Esophagus muscularis mucosa (tissue), 4 donors: ENCODE results near the gene GALNTL6.

ENCODE experiments used
- EP300 ChIP-seq: sonication (generic); formaldehyde crosslinking; IDR thresholded peaks from one replicate; pipeline ENCODE4 v1.6.1; 2017; ENCODE audit warnings: antibody characterized with exemption
- POLR2A ChIP-seq: fragments of 450-650 bp; IDR thresholded peaks from one replicate; pipeline ENCODE4 v1.6.1; 2017; ENCODE audit warnings: antibody characterized with exemption, moderate library complexity, mild to moderate bottlenecking, low read depth
- POLR2AphosphoS5 ChIP-seq, 2 donors: sonication (generic); formaldehyde crosslinking; IDR thresholded peaks; one replicate each; pipeline ENCODE4 v1.6.1; 2017; ENCODE audit warnings: antibody characterized with exemption in 2 of 2
- TF ChIP-seq, protein P1 (sequence below), 3 experiments: fragments of 200-600 bp in 2 of 3; fragments of 450-650 bp in 1 of 3; sonication (generic) in 2 of 3; IDR thresholded peaks; one replicate each; pipeline ENCODE4 v1.5.1; 2017 to 2019; ENCODE audit warnings: antibody characterized with exemption in 3 of 3, mild to moderate bottlenecking in 2 of 3, moderate library complexity in 1 of 3

DNA sequence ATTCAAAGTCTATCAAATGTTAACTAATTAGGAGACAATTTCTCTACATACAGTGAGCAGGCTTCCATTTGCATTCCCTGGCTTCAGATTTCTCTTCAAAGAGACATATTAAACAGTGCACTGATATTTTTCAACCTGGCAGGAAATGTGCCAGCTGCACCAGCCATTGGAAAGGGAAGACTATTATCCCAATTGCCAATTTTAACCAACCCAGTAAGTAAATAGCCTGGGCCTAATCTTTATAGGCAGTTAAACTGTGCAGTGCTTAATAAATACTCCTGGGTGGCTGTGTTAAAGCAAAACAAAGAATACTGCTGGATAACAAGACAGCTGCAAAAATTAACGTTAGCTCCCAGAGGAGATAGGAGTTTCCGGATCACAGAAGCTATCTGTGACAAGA lies 1243.5 kb downstream of the GALNTL6 start:
- TF ChIP-seq, protein P1, sequence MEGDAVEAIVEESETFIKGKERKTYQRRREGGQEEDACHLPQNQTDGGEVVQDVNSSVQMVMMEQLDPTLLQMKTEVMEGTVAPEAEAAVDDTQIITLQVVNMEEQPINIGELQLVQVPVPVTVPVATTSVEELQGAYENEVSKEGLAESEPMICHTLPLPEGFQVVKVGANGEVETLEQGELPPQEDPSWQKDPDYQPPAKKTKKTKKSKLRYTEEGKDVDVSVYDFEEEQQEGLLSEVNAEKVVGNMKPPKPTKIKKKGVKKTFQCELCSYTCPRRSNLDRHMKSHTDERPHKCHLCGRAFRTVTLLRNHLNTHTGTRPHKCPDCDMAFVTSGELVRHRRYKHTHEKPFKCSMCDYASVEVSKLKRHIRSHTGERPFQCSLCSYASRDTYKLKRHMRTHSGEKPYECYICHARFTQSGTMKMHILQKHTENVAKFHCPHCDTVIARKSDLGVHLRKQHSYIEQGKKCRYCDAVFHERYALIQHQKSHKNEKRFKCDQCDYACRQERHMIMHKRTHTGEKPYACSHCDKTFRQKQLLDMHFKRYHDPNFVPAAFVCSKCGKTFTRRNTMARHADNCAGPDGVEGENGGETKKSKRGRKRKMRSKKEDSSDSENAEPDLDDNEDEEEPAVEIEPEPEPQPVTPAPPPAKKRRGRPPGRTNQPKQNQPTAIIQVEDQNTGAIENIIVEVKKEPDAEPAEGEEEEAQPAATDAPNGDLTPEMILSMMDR (IDR thresholded peaks at IDR 0.05) = no peak
- TF ChIP-seq EP300 (no peak), POLR2A (no peak), POLR2AphosphoS5 (IDR thresholded peaks at IDR 0.05) (no peak)
